Lung (tissue), 12 donors: Measurements from ENCODE around the gene EIF4A2. TPM values are rescaled to one million over a fixed set of nuclear protein-coding genes. Genes with fewer than 3 reads are reported as not detected.
A peak's percentile ranks its signal among the peaks of the same experiment; 100 is the strongest.

Source experiments
- ATAC-seq: fragments of 200-7000 bp; cut with Tn5 transposase; one replicate; pipeline ENCODE4 v1.9.1; 2020; ENCODE audit warnings: moderate number of reproducible peaks; ENCODE audit not compliant: insufficient read depth, low FRiP score
- DNase-seq, 3 donors: peaks; one replicate each; pipeline ENCODE4 v3.0.0-alpha.2; 2013 to 2017
- H3K27ac ChIP-seq, 2 donors: one replicate each; pipeline ENCODE4 v1.5.1; 2013; ENCODE audit warnings: mild to moderate bottlenecking in 2 of 2, moderate library complexity in 2 of 2, control low read depth in 1 of 2, inconsistent platforms in 1 of 2, low read depth in 1 of 2, low read length in 1 of 2
- H3K27me3 ChIP-seq, 3 donors: one replicate each; pipeline ENCODE4 v1.5.1; 2013; ENCODE audit warnings: low read length in 2 of 3; ENCODE audit not compliant: control insufficient read depth in 3 of 3, insufficient read depth in 3 of 3
- H3K36me3 ChIP-seq, 4 donors: one replicate each; pipeline ENCODE4 v1.5.1; 2013; ENCODE audit warnings: low read length in 4 of 4, mild to moderate bottlenecking in 1 of 4, moderate library complexity in 1 of 4; ENCODE audit not compliant: control insufficient read depth in 4 of 4, insufficient read depth in 4 of 4
- H3K4me1 ChIP-seq, 5 donors: one replicate each; pipeline ENCODE4 v1.5.1; 2013; ENCODE audit warnings: low read length in 5 of 5, mild to moderate bottlenecking in 2 of 5, moderate library complexity in 1 of 5; ENCODE audit not compliant: control insufficient read depth in 5 of 5, insufficient read depth in 5 of 5
- H3K4me3 ChIP-seq: one replicate; pipeline ENCODE4 v1.5.1; 2013; ENCODE audit warnings: mild to moderate bottlenecking, control low read depth, moderate library complexity
- H3K9ac ChIP-seq, 2 donors: one replicate each; pipeline ENCODE4 v1.5.1; 2013; ENCODE audit warnings: low read length in 2 of 2, control low read depth in 1 of 2; ENCODE audit not compliant: insufficient read depth in 1 of 2
- H3K9me3 ChIP-seq, 4 donors: one replicate each; pipeline ENCODE4 v1.5.1; 2013; ENCODE audit warnings: low read length in 3 of 4, mild to moderate bottlenecking in 1 of 4, moderate library complexity in 1 of 4; ENCODE audit not compliant: control insufficient read depth in 4 of 4, insufficient read depth in 3 of 4
- WGBS, 2 donors: extraction: QIAGEN DNeasy Blood & Tissue Kit; methylation state at CpG; one replicate each; pipeline ENCODE4 v1.1.7; 2013; 5-methylcytosine and 5-hydroxymethylcytosine counted together
- polyA plus RNA-seq, 2 donors: library from polyadenylated mRNA; stranded (reverse); fragments of 200-250 nt; gene quantifications; one replicate each; pipeline ENCODE4 v1.2.1, GENCODE V29; 2013
- total RNA-seq, 2 donors: library from RNA; depleted of rRNA in 1 of 2; stranded (reverse); fragments of >200 nt in 1 of 2; gene quantifications; one replicate each; pipeline ENCODE4 v1.2.1, GENCODE V29; 2014 to 2021
- TF ChIP-seq, protein P1 (sequence below): IDR thresholded peaks from 2 replicates; pipeline ENCODE4 v1.5.1; 2012; ENCODE audit warnings: mild to moderate bottlenecking; ENCODE audit errors: control extremely low read depth, extremely low read depth
- donor health status: control.
- donor health status: control.
- donor health status: Bipolar disorder and iron deficiency.
- donor health status: healthy.
- donor health status: DM: yes; HTN: yes; CAD: no.

EIF4A2 gene
- total and polyA plus RNA-seq, 4 donors: 235 to 683 (median 312) TPM

DNA sequence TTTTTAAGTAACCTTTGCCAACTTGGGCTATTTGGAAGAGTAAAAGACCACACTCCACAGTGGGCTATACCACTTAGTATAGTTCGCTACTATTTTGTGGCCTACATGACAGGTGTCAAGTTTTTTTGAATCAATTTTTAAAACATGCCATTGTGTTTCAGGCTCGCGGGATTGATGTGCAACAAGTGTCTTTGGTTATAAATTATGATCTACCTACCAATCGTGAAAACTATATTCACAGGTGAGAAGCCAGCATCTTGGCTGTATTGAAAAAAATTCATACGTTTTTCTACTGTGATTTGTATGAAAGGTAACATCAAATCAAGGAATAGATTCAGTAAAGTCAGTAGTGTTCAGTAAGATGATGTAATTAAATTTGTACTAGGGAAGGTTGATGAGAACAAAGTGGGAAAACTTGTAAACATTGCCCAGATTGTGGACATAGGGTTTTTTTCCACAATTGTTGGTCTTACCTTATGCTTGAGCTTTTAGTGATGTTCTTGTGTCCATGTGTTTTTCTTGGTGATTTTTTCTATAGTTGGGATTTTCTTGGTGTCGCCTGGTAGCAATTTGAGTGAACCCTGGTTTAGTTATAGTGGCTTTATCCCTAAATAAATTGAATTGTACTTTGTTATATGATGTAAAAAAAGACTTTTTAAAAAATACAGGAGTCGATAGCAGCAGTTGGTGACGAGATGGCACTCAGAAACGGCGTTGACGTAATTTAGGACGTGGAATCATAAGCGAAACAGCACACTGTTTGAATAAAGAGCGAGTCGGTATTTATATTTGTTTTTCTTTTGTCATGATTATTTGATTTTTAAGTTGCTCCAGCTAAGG is 4.5 kb downstream of the EIF4A2 start:
- WGBS, 2 donors: 79 to 86% methylated on average over 15 of the region's 15 CpGs
- Histone ChIP-seq H3K9ac (no peak overlapping the region), H3K4me1 (peaks cover 0 to 42% (median 11%) of the 10 kb centered on the region in 5 donors), H3K9me3 (no peaks in the 10 kb centered on the region), H3K4me3 (no peak overlapping the region), H3K27ac (no peak overlapping the region), H3K36me3 (peaks cover 26 to 64% (median 52%) of the 10 kb centered on the region in 4 donors), H3K27me3 (no peaks in the 10 kb centered on the region)
- TF ChIP-seq, protein P1, sequence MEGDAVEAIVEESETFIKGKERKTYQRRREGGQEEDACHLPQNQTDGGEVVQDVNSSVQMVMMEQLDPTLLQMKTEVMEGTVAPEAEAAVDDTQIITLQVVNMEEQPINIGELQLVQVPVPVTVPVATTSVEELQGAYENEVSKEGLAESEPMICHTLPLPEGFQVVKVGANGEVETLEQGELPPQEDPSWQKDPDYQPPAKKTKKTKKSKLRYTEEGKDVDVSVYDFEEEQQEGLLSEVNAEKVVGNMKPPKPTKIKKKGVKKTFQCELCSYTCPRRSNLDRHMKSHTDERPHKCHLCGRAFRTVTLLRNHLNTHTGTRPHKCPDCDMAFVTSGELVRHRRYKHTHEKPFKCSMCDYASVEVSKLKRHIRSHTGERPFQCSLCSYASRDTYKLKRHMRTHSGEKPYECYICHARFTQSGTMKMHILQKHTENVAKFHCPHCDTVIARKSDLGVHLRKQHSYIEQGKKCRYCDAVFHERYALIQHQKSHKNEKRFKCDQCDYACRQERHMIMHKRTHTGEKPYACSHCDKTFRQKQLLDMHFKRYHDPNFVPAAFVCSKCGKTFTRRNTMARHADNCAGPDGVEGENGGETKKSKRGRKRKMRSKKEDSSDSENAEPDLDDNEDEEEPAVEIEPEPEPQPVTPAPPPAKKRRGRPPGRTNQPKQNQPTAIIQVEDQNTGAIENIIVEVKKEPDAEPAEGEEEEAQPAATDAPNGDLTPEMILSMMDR: no peak
- ATAC-seq (no peak), DNase-seq (no peak)

DNA sequence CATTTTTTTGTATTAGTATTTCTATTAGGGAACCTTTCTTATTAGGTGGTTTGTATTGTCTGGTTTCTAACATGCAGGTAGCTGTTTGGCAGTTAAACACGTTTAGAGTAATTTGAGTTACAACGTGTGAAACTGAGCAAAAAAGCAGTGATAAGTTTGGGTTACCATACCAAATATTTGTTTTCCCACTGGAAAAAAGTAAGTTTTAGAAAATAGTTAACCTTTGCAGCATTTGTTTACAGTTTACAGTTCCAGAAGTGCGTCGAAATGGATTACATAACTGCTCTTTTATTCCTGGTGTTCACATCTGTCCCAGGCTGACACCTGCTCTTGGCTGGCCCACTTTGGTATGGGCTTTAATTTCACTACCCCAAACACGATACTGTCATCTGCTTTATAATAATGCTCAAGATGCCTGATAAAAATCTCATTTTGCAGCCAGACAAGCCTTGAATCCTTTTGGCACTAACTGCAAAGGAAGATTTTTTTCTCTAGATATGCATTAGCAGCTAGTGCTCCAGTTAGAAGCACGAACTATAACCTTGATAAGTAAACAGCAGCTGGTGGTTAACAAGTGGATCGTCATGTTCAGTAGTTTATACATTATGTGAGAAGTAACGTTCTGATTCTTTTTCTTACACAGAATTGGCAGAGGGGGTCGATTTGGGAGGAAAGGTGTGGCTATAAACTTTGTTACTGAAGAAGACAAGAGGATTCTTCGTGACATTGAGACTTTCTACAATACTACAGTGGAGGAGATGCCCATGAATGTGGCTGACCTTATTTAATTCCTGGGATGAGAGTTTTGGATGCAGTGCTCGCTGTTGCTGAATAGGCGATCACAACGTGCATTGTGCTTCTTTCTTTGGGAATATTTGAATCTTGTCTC is 5.3 kb downstream of the EIF4A2 start:
- peaks cover 26 to 61% (median 54%) of the 10 kb centered on the region in 4 donors for H3K36me3 ChIP-seq
- no peaks in the 10 kb centered on the region for H3K27me3 ChIP-seq
- no peaks in the 10 kb centered on the region for H3K9me3 ChIP-seq
- DNase-seq (peak in 1 of 3 donors; percentile 7), ATAC-seq (no peak)
- H3K4me3 ChIP-seq: no peak overlapping the region
- H3K9ac ChIP-seq: no peak overlapping the region
- 57 to 66% methylated on average over 13 of the region's 13 CpGs for WGBS, 2 donors
- TF ChIP-seq, protein P1: no peak
- H3K4me1 ChIP-seq: peaks cover 0 to 42% (median 11%) of the 10 kb centered on the region in 5 donors
- H3K27ac ChIP-seq: no peak overlapping the region

DNA sequence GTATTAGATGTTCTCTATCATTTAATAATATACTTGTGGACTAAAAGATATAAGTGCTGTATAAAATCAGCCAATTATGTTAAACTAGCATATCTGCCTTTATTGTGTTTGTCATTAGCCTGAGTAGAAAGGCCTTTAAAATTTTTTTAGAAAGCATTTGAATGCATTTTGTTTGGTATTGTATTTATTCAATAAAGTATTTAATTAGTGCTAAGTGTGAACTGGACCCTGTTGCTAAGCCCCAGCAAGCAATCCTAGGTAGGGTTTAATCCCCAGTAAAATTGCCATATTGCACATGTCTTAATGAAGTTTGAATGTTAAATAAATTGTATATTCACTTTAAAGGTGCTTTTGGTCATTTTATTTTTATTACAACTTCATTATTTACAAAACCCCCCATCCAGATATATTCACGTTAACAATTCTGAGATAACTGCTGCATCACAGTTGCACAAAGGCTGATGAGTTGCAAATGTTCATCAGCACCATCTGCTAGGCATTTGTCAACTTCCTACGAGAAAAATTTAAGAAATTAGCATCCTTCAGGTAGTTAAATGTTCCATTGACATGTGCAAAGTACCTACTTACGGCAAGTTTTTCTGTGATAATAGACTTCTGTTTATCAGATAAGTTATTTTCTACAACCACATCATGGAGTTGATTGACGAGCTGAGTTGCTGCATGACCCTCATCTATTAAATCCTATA is 6.3 kb downstream of the EIF4A2 start:
- no peak overlapping the region for H3K9ac ChIP-seq
- no peak overlapping the region for H3K4me3 ChIP-seq
- 61 to 69% methylated on average over 4 of the region's 4 CpGs for WGBS, 2 donors
- no peak overlapping the region for H3K27ac ChIP-seq
- H3K27me3 ChIP-seq: no peaks in the 10 kb centered on the region
- ATAC-seq (no peak), DNase-seq (peak in 1 of 3 donors; percentile 10)
- no peaks in the 10 kb centered on the region for H3K9me3 ChIP-seq
- peaks cover 27 to 60% (median 49%) of the 10 kb centered on the region in 4 donors for H3K36me3 ChIP-seq
- H3K4me1 ChIP-seq: peaks cover 0 to 38% (median 11%) of the 10 kb centered on the region in 5 donors
- TF ChIP-seq, protein P1: no peak
